ENCODE results near the gene SIX4.

DNA sequence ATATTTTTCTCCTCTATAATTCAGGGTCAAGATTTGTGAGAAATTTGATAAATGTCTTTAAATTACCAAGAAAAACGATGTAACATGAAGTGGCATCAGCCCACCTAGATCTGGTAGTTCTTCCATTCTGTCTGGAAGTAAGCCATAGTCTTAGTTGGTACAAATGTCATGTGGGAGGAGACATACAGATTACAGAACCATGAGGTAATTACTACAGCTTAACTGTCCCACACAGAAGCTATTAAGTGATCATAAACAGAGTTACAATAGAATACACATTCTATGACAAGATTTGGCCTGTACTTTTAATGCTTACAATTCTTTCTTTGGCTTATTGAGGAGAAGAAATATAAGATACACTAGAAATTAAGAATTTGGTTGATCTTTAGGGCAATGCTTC is 61.2 kb downstream of the SIX4 start:
- TF ChIP-seq, protein P1, sequence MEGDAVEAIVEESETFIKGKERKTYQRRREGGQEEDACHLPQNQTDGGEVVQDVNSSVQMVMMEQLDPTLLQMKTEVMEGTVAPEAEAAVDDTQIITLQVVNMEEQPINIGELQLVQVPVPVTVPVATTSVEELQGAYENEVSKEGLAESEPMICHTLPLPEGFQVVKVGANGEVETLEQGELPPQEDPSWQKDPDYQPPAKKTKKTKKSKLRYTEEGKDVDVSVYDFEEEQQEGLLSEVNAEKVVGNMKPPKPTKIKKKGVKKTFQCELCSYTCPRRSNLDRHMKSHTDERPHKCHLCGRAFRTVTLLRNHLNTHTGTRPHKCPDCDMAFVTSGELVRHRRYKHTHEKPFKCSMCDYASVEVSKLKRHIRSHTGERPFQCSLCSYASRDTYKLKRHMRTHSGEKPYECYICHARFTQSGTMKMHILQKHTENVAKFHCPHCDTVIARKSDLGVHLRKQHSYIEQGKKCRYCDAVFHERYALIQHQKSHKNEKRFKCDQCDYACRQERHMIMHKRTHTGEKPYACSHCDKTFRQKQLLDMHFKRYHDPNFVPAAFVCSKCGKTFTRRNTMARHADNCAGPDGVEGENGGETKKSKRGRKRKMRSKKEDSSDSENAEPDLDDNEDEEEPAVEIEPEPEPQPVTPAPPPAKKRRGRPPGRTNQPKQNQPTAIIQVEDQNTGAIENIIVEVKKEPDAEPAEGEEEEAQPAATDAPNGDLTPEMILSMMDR (IDR thresholded peaks at IDR 0.05; ENCODE audit: low read depth, low read length), result no peak
- TF ChIP-seq EZH2phosphoT487 (IDR thresholded peaks at IDR 0.05; ENCODE audit: low read depth), result no peak

Data from OCI-LY3 (cell line).